GM18505 (cell line): ENCODE data around the gene SLC38A5.
"Not testable (repeated sequence)": the region's sequence is repeated elsewhere in the genome, so short reads cannot be mapped to it uniquely, and the experiment has no call there.

ENCODE experiments used
- ATAC-seq: cut with Tn5 transposase; IDR thresholded peaks from one replicate; pipeline ENCODE4 v1.9.1; 2021; ENCODE audit not compliant: unreplicated experiment
- POLR2A ChIP-seq: IDR thresholded peaks from 4 replicates; pipeline ENCODE4 v1.6.1; 2011; ENCODE audit warnings: borderline replicate concordance; ENCODE audit not compliant: insufficient read depth, insufficient read length; ENCODE audit errors: extremely low read depth

SLC38A5 gene

GRCh38 chrX:48450076-48450475 is 20.0 kb downstream of the SLC38A5 start:
- ATAC-seq, result no peak
- TF ChIP-seq POLR2A, result no peak

GRCh38 chrX:48447201-48447600 is 22.9 kb downstream of the SLC38A5 start:
- ATAC-seq, result not testable (repeated sequence)

DNA sequence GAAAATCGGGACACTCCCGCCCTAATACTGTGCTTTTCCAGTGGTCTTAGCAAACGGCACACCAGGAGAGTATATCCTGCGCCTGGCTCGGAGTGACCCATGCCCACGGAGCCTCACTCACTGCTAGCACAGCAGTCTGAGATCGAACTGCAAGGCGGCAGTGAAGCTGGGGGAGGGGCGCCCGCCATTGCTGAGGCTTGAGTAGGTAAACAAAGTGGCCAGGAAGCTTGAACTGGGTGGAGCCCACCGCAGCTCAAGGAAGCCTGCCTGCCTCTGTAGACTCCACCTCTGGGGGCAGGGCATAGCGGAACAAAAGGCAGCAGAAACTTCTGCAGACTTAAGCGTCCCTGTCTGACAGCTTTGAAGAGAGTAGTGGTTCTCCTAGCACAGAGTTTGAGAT is 36.3 kb downstream of the SLC38A5 start:
- ATAC-seq, result not testable (repeated sequence)

DNA sequence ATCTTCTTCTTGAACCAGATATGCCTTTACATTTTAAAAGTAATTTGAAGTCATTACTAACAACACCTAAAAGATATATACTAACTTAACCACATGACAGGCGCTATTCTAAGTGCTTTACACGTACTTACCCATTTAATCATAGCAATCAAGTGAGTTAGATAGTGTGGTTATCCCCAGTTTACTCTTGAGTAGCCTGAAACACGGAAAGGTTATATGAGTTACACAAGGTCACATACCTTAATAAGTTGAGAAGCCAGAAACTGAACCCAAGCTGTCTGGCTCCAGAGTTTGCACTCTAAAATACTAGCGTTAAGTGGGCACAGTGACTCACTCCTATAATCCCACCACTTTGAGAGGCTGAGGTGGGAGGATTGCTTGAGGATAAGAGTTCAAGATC is 39.9 kb downstream of the SLC38A5 start:
- ATAC-seq, result not testable (repeated sequence)

DNA sequence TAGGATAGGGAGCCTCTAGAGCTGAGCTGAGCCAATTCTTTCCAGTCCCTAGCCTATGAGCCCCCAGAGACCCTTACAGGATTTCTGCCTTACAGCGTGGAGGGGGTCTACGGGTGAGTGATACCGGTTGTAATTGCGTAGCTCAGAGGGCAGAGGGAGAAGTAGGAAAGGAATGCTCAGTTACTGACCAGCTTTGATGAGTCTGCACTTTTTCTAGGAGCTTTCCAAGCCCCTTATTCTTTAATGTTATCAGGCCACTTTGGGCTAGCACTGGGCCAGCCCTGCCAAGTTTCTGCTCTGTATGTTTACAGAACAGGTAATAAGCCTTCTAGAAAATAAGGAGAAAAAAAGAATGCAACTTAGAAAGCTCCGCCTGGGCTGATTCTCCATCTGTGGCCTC is 40.5 kb downstream of the SLC38A5 start:
- ATAC-seq, result not testable (repeated sequence)

- ATAC-seq, result not testable (repeated sequence)
Measured at GRCh38 chrX:48427027-48427716, 42.9 kb downstream of the SLC38A5 start.

- not testable (repeated sequence) for ATAC-seq
Measured at GRCh38 chrX:48411860-48412259, 58.2 kb downstream of the SLC38A5 start, which contains the start of gene SSX4B. Gene SSX4B (minus strand): TSS chrX:48411960. CDS start chrX:48411372, 588 bp downstream.
